GM19467 (cell line): ENCODE measurements around the gene RUFY1.
"Not testable (repeated sequence)": the region's sequence is repeated elsewhere in the genome, so short reads cannot be mapped to it uniquely, and the experiment has no call there.

Experiments
- ATAC-seq: cut with Tn5 transposase; IDR thresholded peaks from one replicate; pipeline ENCODE4 v1.9.1; 2021; ENCODE audit warnings: mild to moderate bottlenecking, moderate library complexity; ENCODE audit not compliant: unreplicated experiment

The RUFY1 gene, protein sequence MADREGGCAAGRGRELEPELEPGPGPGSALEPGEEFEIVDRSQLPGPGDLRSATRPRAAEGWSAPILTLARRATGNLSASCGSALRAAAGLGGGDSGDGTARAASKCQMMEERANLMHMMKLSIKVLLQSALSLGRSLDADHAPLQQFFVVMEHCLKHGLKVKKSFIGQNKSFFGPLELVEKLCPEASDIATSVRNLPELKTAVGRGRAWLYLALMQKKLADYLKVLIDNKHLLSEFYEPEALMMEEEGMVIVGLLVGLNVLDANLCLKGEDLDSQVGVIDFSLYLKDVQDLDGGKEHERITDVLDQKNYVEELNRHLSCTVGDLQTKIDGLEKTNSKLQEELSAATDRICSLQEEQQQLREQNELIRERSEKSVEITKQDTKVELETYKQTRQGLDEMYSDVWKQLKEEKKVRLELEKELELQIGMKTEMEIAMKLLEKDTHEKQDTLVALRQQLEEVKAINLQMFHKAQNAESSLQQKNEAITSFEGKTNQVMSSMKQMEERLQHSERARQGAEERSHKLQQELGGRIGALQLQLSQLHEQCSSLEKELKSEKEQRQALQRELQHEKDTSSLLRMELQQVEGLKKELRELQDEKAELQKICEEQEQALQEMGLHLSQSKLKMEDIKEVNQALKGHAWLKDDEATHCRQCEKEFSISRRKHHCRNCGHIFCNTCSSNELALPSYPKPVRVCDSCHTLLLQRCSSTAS

GRCh38 chr5:179550511-179551342 lies at the start of gene RUFY1:
Gene RUFY1 (plus strand): TSS chr5:179550554. CDS start chr5:179550570, 16 bp downstream.
- peak; percentile 74 for ATAC-seq

- not testable (repeated sequence) for ATAC-seq
These were observed 48.4 kb upstream of the RUFY1 start for GRCh38 chr5:179501997-179502396.

GRCh38 chr5:179502420-179502819 lies 47.9 kb upstream of the RUFY1 start:
- ATAC-seq, result not testable (repeated sequence)

DNA sequence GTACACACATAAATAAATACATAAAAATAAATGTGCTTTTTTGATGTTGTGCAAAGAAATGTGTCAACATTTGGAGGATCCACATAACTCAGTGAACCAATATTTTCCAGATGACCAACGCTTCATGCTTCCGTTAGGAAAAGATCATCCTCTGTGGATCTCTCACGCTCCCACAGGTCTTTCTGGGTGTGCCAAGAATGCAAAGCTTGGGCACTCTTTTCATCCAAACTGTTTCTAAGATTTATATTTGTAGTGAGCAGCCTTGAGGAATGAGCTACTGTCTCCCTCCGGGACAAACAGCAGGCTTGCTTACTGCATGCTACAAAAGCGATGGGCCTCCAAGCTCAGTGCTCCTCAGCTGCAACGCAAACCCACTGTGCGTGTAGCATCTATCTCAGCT lies 46.2 kb upstream of the RUFY1 start:
- ATAC-seq, result no peak

DNA sequence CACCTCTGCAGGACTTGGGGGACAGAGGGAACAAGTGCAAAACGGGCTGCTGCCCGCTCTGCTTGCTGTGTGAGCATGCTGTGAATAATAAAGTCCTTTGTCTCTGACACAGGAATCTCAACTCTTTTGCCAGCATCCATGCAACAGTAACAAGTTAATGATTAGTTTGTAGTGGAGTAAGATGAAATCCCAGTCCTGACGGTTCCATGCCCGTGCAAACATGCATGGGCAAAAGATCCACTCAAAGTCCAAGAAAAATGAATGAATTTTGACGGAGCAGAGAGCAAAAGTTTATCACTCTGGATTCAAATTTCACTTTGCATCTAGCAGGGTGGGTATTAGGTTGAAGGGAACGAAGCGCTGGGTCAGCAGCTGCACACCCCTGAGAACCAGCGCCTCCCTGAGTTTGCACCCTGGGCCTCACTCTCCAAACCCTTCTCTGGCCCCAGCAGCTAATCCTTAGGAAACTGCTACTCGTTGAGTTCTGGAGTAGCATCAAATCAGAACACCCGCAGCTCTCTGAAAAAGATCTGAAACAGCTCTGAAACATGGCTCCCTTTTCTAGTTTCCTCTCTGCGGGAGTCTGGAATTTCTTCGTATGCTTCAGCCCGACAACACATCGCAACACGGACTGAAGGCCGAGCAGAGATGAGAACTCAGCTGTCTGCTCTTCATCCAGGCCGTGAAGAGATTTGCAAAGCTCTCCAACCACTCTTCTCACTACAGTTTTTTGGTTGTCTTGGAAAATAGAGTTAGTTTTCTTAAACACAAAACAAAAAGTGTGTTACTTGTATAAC lies 45.6 kb upstream of the RUFY1 start:
- ATAC-seq, result no peak

DNA sequence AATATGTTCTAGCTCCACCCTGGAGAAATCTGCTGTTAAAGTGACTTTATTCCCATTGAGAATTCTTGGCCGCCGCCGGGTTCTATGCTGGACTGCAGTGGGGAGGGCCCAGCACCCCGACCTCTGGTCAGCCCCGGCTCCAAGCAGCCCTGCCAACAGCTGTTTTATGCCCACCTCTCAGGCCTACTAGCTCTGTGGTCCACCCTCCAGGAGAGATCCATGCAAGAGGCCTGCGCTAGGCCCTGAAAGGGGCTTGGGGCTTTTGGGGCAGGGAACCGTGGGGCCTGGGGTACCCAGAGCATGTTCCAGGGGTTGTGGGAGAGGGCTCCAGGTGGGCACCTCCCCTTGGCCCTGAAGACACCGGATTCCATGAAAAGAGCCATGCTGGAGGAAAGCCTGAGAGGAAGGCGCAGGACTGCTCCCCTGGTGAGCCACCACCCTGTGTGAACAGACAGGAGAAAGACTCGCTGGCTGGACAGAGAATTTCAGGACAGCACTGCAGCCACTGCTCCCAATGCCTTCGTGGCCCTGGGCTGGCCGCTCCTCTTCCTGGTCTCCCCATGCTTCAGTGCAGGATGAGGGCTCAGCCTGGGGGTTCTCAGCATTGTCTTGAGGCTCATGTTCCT lies 44.6 kb upstream of the RUFY1 start:
- ATAC-seq, result no peak

DNA sequence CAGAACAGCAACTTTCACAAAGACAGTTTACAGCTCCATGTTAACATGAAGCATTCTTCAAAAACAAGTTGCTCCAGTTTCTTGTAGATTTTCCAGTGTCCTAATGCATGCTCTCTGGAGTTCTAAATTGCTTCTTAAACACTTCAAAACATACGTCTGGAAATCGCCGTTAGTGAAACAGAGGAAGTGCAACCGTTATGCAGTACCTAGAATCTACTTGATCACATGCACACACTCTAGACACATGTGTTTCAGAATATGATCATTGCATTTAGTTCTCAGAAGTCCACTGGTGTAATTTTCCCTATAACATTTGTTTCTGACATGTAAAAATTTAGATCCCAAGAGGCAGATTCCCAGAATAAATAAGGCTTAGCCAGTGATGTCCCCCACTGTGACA lies 41.1 kb upstream of the RUFY1 start:
- no peak for ATAC-seq

- ATAC-seq, result no peak
These were observed 40.5 kb upstream of the RUFY1 start for GRCh38 chr5:179509845-179510244.

DNA sequence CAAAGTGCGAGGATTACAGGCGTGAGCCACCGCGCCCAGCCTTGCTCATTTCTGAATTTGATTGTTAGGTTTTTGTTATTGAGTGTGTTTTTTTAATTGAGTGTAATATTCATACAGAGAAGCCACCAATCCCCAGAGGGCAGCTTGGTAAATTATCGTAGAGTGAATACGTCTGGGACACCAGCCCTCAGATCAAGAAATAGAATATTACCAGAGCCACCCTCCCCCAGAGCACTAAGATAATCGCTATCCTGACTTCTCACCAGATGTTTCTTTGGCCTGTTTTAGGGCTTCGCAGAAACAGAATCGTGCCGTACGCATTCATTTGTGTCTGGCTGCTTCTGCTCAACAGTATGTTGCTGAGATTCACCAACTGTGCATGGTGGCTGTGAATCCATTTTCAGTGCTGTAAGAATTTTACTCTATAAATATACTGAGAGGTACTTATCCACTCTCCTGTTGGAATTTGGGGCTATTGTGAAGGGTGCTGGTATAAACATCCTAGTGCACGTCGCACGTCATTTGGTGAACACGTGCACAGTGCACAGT lies 37.8 kb upstream of the RUFY1 start:
- ATAC-seq, result no peak

DNA sequence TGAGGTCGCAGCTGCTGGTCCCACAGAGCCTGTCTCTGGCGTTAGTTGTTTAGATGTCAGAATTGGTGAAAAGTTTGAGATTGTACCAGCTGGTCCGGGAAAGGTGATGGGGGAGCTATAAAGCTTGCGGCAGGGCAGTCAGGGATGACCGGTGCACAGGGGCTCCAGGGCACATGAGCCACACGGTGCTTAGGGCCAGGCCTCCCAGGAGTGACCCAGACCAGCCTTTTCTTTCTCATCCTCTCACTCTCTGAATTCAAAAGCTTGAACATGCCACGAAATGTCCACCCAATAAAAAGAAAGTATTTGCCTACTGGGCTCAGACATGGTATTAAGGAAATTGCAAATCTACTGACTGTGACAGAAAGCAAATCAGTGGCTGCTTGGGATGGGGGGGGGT lies 34.9 kb upstream of the RUFY1 start:
- ATAC-seq, result not testable (repeated sequence)

DNA sequence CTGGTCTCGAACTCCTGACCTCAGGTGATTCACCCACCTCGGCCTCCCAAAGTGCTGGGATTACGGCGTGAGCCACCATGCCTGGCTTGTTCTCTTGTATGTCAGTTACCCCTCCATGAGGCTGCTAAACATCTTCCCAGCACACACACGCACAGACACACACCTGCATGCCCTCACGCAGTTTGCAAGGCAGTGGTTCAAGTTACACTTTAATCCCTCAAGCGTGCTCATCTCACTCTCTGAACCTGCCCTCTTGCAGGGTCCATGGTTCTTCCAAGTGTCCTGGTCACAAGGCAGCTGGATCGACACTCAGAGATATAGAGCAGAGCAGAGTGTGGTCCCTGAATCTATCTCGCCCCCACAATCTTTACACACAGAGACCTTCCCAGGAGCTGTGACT lies 34.1 kb upstream of the RUFY1 start:
- no peak for ATAC-seq

DNA sequence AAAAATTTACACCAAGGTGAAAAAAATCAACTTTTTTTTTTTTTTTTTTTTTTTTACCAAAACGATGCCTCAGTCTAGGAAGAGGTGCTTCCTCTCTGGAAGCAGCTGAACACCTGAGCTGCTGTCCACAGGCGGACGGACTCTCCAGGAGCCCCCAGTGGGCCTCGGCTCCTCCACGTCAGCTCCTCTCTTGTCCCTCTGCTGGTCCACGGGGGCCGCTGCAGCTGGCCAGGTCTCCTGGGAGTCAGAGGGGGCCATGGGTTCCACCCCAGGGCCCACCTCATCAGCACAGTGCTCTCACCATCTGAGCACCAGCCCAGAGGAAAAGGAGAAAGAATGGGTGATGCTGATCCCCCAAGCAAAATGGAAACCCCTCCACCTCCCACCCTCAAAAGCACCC lies 32.6 kb upstream of the RUFY1 start:
- not testable (repeated sequence) for ATAC-seq

- peak; percentile 58 for ATAC-seq
These were observed 32.0 kb upstream of the RUFY1 start for GRCh38 chr5:179518369-179518768.

GRCh38 chr5:179519416-179520070 lies 30.8 kb upstream of the RUFY1 start:
- ATAC-seq, result not testable (repeated sequence)

GRCh38 chr5:179522107-179522506 lies 28.2 kb upstream of the RUFY1 start:
- ATAC-seq, result not testable (repeated sequence)

DNA sequence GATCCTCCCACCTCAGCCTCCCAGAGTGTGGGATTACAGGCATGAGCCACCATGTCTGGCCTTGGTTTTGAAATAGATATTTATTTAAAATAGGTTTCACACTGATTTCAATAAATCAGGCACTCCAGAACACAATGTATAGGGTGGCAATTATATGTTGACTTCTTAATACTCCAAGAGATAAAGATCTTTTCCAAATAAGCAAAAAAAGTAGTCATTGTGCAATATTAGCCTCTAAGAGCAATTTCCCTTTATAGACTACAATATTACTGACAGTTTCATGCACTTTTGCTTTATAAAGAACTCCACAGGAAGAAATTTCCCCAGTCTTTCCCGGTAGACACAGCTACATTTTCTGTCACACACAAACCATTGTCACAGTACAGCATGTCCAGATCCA lies 23.4 kb upstream of the RUFY1 start:
- no peak for ATAC-seq

- ATAC-seq, result peak; percentile 68
These were observed 20.0 kb upstream of the RUFY1 start for GRCh38 chr5:179530069-179530998.

- ATAC-seq, result no peak
These were observed 17.3 kb upstream of the RUFY1 start for GRCh38 chr5:179533024-179533423.
